Glutamatergic neuron (in vitro differentiated cells): ENCODE measurements around the gene CBX6. TPM values are rescaled to one million over a fixed set of nuclear protein-coding genes. Genes with fewer than 3 reads are reported as not detected.

Experiments
- DNase-seq: peaks from one replicate; pipeline ENCODE4 v3.0.0; 2022
- H3K27ac Mint-ChIP-seq: one replicate; pipeline ENCODE4 v1.8.0; 2020; ENCODE audit warnings: mild to moderate bottlenecking, mixed read lengths, inconsistent platforms; ENCODE audit not compliant: unreplicated experiment
- H3K27me3 Mint-ChIP-seq: one replicate; pipeline ENCODE4 v1.8.0; 2020; ENCODE audit warnings: mild to moderate bottlenecking, moderate library complexity, mixed read lengths, inconsistent platforms; ENCODE audit not compliant: unreplicated experiment
- H3K36me3 Mint-ChIP-seq: one replicate; pipeline ENCODE4 v1.8.0; 2020; ENCODE audit warnings: mild to moderate bottlenecking, mixed read lengths, inconsistent platforms; ENCODE audit not compliant: unreplicated experiment
- H3K4me1 Mint-ChIP-seq: one replicate; pipeline ENCODE4 v1.8.0; 2020; ENCODE audit warnings: mild to moderate bottlenecking, low read depth, mixed read lengths, inconsistent platforms; ENCODE audit not compliant: unreplicated experiment
- H3K4me3 Mint-ChIP-seq: one replicate; pipeline ENCODE4 v1.8.0; 2020; ENCODE audit warnings: mild to moderate bottlenecking, mixed read lengths, inconsistent platforms; ENCODE audit not compliant: unreplicated experiment
- H3K9me3 Mint-ChIP-seq: one replicate; pipeline ENCODE4 v1.8.0; 2020; ENCODE audit warnings: mild to moderate bottlenecking, moderate library complexity, mixed read lengths, inconsistent platforms; ENCODE audit not compliant: unreplicated experiment
- total RNA-seq: library from RNA; stranded (reverse); fragmentation: NEBNext Ultra II Directional; extraction: Animal tissue kit (Norgen Biotek cat#: 25700); gene quantifications from one replicate; pipeline ENCODE4 v1.2.1, GENCODE V29; 2021; ENCODE audit not compliant: unreplicated experiment
- TF ChIP-seq, protein P1 (sequence below): fragments of 200-600 bp; sonication (generic); IDR thresholded peaks from one replicate; pipeline ENCODE4 v1.5.0; 2021; ENCODE audit not compliant: partially characterized antibody, unreplicated experiment

Gene CBX6
- total RNA-seq, 1 donor from 2014 or later = 27.6 TPM

DNA sequence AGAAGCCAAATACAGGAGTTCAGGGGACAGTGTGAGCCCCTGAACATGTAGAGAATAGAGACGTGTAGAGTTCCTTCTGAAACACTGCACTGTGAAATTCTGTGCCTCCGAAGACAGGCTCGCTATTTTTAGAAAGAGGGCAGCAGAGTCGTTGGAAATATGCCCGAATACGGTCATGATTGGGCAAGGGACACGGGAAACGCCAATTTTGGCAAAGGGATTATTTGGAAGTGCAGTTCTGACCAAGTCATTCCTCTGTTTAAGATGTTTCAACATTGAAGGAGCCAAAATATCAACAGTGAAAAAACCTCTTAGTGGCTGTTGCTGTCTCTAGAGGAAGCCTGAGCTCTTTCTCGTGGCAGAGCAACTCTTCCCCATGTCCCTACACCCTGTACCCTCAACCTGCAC lies 9.5 kb upstream of the CBX6 start:
- no peak overlapping the region for H3K27ac Mint-ChIP-seq
- no peak overlapping the region for H3K4me3 Mint-ChIP-seq
- H3K36me3 Mint-ChIP-seq = no peaks in the 10 kb centered on the region
- H3K9me3 Mint-ChIP-seq = peaks cover 1% of the 10 kb centered on the region
- peaks cover 12% of the 10 kb centered on the region for H3K4me1 Mint-ChIP-seq
- peaks cover 1% of the 10 kb centered on the region for H3K27me3 Mint-ChIP-seq
- DNase-seq = no peak
- TF ChIP-seq, protein P1, sequence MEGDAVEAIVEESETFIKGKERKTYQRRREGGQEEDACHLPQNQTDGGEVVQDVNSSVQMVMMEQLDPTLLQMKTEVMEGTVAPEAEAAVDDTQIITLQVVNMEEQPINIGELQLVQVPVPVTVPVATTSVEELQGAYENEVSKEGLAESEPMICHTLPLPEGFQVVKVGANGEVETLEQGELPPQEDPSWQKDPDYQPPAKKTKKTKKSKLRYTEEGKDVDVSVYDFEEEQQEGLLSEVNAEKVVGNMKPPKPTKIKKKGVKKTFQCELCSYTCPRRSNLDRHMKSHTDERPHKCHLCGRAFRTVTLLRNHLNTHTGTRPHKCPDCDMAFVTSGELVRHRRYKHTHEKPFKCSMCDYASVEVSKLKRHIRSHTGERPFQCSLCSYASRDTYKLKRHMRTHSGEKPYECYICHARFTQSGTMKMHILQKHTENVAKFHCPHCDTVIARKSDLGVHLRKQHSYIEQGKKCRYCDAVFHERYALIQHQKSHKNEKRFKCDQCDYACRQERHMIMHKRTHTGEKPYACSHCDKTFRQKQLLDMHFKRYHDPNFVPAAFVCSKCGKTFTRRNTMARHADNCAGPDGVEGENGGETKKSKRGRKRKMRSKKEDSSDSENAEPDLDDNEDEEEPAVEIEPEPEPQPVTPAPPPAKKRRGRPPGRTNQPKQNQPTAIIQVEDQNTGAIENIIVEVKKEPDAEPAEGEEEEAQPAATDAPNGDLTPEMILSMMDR = no peak

DNA sequence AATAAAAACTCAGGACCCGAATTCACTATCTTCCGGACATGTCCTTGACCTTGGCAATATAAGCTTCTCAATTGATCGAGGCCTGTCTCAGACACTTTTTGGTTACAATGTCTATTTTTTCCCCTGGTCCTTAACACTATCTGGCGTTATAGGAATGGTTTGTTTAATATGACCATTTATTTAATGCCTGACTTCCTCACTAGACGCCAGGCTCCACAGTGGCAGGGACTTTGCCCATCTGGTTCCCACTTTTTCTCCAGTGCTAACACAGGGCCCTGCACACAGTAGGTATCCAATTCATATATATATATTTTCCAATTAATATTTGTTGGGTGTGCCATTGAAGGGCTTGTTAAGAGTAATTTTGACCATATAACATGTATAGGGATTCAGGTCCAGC lies 7.9 kb upstream of the CBX6 start:
- Mint-ChIP-seq H3K4me3 (no peak overlapping the region), H3K4me1 (peaks cover 12% of the 10 kb centered on the region), H3K36me3 (no peaks in the 10 kb centered on the region), H3K9me3 (peaks cover 1% of the 10 kb centered on the region), H3K27ac (no peak overlapping the region), H3K27me3 (peaks cover 1% of the 10 kb centered on the region)
- DNase-seq = no peak
- TF ChIP-seq, protein P1 = no peak

DNA sequence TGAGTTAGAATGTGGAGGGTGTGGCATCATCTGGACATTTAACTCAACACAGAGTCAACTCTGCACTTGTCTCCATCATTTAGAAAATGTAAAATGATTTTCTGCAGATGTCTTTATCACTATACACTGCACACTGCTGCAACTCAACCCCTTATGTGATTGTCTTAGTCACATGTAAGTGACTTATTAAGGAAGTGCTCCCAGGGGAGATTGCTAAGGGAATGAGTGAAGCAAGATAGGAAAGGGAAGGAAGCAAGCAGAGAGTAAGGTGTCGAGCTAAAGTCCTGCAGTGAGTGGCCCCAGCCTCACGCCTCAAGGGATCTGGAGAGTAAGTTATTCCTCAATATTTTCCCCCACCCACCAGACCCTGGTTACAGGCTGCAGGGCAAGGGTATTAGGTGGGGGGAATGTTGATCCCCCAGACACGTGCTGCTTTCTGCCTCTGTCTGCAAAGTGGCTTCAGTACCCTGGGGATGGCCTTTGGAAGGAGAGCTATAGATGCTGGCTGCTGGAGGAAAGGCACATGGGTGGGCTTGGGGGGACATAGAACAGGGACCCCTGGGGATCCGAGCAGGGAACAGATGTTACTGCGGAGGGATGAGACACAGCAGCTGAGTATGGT lies 7.2 kb upstream of the CBX6 start:
- H3K4me1 Mint-ChIP-seq = peaks cover 12% of the 10 kb centered on the region

DNA sequence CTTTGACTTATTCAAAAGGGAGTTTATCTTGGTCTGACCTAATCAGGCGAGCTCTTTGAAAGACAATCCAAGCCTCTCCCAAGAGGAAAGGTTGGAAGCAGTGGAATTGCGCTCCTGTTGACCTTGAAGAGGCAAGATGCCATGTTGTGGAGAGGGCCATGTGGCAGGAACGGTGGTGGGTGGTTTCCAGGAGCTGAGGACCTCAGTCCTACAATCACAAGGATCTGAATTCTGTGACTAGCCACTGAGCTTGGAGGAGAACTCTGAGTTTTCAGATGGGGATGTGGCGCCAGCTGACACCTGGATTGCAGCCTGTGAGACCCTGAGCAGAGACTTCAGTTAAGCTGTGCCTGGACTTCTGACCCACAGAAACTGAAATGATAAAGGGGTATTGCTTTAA lies 6.0 kb upstream of the CBX6 start:
- Mint-ChIP-seq H3K36me3 (no peaks in the 10 kb centered on the region), H3K4me1 (peaks cover 15% of the 10 kb centered on the region), H3K4me3 (no peak overlapping the region), H3K27me3 (peaks cover 1% of the 10 kb centered on the region), H3K27ac (no peak overlapping the region), H3K9me3 (peaks cover 3% of the 10 kb centered on the region)
- TF ChIP-seq, protein P1 = no peak
- DNase-seq = no peak

More for the DNA sequence above, 7.2 kb upstream of the CBX6 start:
- no peak for DNase-seq
- H3K9me3 Mint-ChIP-seq = peaks cover 1% of the 10 kb centered on the region
- no peak overlapping the region for H3K27ac Mint-ChIP-seq
- H3K27me3 Mint-ChIP-seq = peaks cover 1% of the 10 kb centered on the region
- TF ChIP-seq, protein P1 = no peak
- H3K36me3 Mint-ChIP-seq = no peaks in the 10 kb centered on the region
- peak overlapping the region; percentile 34 for H3K4me3 Mint-ChIP-seq

DNA sequence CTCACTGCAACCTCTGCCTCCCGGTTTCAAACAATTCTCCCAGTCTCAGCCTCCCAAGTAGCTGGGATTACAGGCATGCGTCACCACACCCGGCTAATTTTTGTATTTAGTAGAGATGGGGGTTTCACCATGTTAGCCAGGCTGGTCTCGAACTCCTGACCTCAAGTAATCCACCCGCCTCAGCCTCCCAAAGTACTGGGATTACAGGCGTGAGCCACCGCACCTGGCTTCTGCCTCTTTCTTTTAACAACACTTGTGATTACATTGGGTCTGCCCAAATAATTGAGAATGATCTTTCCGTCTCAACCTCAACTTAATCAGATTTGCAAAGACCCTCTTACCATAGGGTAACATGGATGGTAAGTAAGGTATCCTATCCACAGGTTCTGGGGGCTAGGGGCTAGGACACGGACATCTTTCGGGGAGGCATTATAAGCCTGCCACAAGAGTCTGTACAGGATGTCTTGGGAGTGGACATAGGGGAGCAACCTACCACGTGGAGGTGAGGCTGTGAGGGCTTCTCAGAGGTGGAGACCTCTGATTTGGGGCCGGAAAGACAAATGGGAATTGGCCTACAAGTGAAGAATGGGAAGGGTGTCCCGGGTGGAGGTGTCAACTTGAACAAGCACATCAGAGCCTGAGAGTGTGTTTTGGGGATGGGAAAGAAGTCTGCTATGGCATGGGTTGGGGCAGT lies 2.7 kb upstream of the CBX6 start:
- H3K36me3 Mint-ChIP-seq = no peaks in the 10 kb centered on the region
- peaks cover 12% of the 10 kb centered on the region for H3K4me1 Mint-ChIP-seq
- peak overlapping the region; percentile 47 for H3K4me3 Mint-ChIP-seq
- TF ChIP-seq, protein P1 = no peak
- peaks cover 5% of the 10 kb centered on the region for H3K9me3 Mint-ChIP-seq
- no peak overlapping the region for H3K27ac Mint-ChIP-seq
- H3K27me3 Mint-ChIP-seq = peaks cover 4% of the 10 kb centered on the region
- no peak for DNase-seq
